IMR-90 (cell line): Measurements from ENCODE around the gene LAG3.

Experiments used
- CEBPB ChIP-seq: IDR thresholded peaks from 2 replicates; pipeline ENCODE4 v1.6.1; 2012; ENCODE audit warnings: low read depth, low read length, improper control_type of control experiment
- CTCF ChIP-seq: conservative IDR thresholded peaks from 2 replicates; pipeline ENCODE4 v1.5.1; 2012; ENCODE audit warnings: mild to moderate bottlenecking, low read depth, low read length, improper control_type of control experiment
- ELK1 ChIP-seq: fragments of 150-350 bp; IDR thresholded peaks from 2 replicates; pipeline ENCODE4 v1.6.1; 2016; ENCODE audit warnings: low read depth, mild to moderate bottlenecking, low read length, moderate library complexity, borderline replicate concordance
- MAZ ChIP-seq: IDR thresholded peaks from 2 replicates; pipeline ENCODE4 v1.6.1; 2012; ENCODE audit warnings: low read depth, mild to moderate bottlenecking, low read length, improper control_type of control experiment, moderate library complexity, borderline replicate concordance
- MXI1 ChIP-seq: IDR thresholded peaks from 2 replicates; pipeline ENCODE4 v1.6.1; 2012; ENCODE audit warnings: low read depth, mild to moderate bottlenecking, low read length, moderate library complexity, borderline replicate concordance
- POLR2A ChIP-seq: IDR thresholded peaks from 2 replicates; pipeline ENCODE4 v1.6.1; 2012; ENCODE audit warnings: mild to moderate bottlenecking, low read depth, low read length
- USF2 ChIP-seq: fragments of 150-350 bp; IDR thresholded peaks from 2 replicates; pipeline ENCODE4 v1.6.1; 2017; ENCODE audit warnings: mild to moderate bottlenecking, antibody characterized with exemption, low read length, low read depth

- TF ChIP-seq CTCF, result no peak
- no peak for TF ChIP-seq USF2
- TF ChIP-seq POLR2A, result no peak
- TF ChIP-seq MAZ, result no peak
- TF ChIP-seq CEBPB, result no peak
- no peak for TF ChIP-seq ELK1
- no peak for TF ChIP-seq MXI1
These were observed 12.6 kb upstream of the LAG3 start for GRCh38 chr12:6759741-6760140.
